HG03175 (cell line): ENCODE results near the gene PPP1CA.
"Not testable (repeated sequence)": the region's sequence is repeated elsewhere in the genome, so short reads cannot be mapped to it uniquely, and the experiment has no call there.

ENCODE experiments used
- ATAC-seq: cut with Tn5 transposase; IDR thresholded peaks from one replicate; pipeline ENCODE4 v1.9.1; 2021; ENCODE audit warnings: mild to moderate bottlenecking, moderate library complexity; ENCODE audit not compliant: unreplicated experiment

Gene PPP1CA

GRCh38 chr11:67435031-67435726, 33.5 kb upstream of the PPP1CA start:
- ATAC-seq = no peak

DNA sequence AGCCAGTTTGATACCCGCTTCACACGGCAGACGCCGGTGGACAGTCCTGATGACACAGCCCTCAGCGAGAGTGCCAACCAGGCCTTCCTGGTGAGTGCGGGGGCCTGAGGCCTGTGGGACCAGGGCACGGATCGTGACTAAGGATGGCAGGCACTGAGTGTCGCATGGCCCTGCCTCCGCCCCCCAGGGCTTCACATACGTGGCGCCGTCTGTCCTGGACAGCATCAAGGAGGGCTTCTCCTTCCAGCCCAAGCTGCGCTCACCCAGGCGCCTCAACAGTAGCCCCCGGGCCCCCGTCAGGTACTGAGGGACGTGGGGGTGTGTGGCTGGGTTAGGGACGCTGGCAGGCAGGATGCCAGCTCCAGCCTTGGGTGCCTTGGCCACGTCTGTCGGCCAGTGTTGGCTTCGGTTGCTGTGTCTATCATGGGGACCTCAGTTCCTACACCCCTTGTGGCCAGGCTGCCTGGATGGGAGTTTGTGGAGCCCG, 32.8 kb upstream of the PPP1CA start:
- no peak for ATAC-seq

DNA sequence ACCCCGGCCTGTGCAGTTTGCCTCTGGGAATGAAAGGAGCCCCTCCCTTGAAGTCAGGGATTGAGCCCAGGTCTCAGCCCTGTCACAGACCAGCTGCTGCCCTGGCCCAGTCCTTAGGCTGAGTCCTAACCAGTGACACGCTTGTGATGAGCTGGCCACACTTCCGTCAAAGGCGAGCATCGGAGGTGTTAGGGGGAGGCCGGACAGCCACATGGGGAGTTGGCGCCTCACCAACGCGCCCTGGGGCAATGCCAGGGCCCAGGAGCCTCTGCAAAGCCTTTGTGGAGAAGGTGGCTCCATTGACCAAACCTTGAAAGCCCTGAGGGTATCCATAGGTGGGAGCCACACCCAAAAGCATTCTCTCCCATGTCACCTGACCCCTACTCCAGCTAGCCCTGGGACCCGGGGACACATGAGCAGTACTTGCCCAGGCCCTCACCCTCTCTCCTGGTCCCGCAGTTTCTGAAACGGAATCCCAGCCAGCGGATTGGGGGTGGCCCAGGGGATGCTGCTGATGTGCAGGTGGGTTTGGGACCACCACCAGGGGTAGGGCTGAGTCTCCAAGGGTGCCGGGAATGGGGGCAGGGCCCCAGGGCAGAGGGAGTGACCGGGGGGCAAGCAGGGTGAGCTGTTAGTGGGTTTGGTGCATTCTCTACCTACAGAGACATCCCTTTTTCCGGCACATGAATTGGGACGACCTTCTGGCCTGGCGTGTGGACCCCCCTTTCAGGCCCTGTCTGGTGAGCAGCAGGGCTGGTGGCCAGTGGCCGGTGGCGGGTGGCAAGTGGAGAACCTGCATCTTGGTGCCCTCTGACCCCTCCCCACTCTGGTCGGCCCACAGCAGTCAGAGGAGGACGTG, 32.1 kb upstream of the PPP1CA start:
- ATAC-seq = no peak

DNA sequence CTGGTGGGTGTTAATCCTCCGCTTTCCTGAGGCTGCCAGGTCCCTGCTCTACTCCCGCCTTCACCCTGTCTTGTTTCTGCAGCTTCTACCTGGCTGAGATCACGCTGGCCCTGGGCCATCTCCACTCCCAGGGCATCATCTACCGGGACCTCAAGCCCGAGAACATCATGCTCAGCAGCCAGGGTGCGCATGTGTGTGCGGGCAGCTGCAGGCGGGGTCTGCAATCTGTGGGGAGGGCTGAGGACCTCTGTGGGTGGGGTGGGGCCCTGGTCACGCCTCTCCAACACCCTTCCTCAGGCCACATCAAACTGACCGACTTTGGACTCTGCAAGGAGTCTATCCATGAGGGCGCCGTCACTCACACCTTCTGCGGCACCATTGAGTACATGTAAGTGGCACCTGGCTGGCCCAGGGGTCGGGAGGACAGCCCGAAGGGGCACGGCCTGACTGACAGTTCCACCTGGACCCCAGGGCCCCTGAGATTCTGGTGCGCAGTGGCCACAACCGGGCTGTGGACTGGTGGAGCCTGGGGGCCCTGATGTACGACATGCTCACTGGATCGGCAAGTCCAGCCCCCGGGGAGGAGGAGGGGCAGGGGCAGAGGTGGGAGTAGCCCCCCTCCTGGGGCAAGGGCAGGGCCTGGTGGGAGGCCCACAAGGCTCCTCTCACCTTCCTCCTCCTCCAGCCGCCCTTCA, 31.1 kb upstream of the PPP1CA start:
- no peak for ATAC-seq

GRCh38 chr11:67431346-67432249, 29.9 kb upstream of the PPP1CA start:
- no peak for ATAC-seq

DNA sequence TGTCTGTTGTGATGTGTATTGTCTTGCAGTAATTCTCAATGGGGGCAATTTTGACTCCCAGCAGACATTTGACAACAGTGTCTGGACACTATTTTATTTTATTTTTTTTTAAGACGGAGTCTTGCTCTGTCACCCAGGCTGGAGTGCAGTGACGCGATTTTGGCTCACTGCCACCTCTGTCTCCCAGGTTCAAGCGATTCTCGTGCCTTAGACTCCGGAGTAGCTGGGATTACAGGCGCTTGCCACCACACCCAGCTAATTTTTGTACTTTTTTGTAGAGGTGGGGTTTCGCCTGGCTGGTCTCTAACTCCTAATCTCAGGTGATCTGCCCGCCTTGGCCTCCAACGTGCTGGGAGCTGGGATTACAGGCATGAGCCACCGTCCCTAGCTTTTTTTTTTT, 28.1 kb upstream of the PPP1CA start:
- no peak for ATAC-seq

DNA sequence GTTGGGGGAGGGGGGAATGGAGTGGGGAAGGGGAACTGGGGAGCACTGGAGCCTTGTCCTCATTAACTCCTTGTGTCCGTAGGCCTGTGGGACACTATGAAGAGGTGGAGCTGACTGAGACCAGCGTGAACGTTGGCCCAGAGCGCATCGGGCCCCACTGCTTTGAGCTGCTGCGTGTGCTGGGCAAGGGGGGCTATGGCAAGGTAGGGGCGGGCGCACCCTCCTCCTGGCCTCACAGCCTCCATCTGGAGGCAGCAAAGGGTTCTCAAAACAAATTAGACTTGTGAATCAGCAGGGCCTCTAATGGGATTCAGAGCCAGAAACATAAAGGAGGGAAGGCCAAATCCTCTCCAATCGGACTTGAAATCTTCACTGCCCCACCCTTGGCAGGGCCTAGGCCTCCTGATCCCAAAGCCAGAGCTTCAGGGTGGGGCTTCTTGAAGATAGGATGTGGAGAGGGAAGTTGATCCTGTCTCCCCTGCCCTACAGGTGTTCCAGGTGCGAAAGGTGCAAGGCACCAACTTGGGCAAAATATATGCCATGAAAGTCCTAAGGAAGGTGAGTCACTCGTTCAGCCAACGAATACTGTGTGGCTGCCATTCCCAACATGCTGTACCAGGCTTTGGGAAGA, 27.5 kb upstream of the PPP1CA start:
- ATAC-seq = no peak

DNA sequence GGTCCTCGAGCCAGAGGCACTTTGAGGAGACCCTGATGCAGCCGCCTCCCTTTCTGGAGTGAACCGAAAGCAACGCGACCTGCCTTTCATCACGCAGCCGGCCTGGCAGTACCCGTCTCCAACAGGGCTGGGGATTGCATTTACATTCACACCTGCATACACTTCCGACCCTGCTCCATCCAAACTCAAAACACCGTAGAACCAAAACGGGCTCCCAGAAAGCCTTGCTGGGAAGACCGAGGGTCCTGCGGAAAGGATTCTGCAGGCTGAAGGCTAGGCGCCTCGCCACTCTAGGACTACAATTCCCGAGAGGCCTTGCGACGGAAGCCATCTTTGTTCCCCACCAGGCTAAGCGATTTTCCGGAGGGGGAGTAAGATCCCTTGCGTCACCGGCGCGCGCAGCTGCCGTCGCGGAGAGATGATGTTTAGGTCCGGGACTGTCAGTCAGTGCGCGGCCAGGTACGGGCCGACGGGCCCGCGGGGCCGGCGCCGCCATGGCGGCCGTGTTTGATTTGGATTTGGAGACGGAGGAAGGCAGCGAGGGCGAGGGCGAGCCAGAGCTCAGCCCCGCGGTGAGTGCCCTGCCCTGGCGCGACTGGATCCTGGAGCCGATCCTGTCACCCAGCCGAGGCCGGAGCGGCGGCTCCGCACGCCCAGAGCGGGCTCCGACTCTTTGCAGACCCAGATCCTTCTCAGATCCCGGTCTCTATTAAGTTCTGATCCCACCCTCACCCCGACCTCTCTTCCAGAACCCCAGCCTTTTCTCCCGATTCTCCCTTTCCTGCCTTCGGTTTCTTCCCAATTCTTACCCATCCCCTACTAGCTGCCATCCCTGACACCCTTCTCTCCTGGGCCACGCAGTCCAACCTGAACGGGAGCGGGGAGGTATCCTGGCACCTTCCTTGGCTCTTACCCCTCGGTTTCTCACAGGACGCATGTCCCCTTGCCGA, 26.7 kb upstream of the PPP1CA start, which contains the start of gene RPS6KB2:
Gene RPS6KB2, plus strand, starts transcription at position 443 of the 950 bp plus-strand sequence. Its CDS starts 52 bp downstream, at position 495.
- ATAC-seq = peak; percentile 85

DNA sequence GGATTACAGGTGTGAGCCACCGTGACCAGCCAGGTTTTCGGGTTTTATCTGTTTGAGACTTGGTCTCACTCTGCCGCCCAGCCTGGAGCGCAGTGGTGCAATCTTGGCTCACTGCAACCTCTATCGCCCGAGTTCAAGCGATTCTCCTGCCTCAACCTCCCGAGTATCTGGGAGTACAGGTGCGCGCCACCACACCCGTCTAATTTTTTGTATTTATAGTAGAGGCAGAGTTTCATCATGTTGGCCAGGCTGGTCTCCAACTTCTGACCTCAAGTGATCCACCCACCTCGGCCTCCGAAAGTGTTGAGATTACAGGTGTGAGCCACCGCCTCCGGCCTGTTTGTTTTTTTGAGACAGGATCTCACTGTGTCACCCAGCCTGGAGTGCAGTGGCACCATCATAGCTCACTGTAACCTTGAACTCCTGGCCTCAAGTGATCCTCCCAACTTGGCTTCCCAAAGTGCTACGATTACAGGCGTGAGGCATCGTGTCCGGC, 25.8 kb upstream of the PPP1CA start:
- ATAC-seq = not testable (repeated sequence)

DNA sequence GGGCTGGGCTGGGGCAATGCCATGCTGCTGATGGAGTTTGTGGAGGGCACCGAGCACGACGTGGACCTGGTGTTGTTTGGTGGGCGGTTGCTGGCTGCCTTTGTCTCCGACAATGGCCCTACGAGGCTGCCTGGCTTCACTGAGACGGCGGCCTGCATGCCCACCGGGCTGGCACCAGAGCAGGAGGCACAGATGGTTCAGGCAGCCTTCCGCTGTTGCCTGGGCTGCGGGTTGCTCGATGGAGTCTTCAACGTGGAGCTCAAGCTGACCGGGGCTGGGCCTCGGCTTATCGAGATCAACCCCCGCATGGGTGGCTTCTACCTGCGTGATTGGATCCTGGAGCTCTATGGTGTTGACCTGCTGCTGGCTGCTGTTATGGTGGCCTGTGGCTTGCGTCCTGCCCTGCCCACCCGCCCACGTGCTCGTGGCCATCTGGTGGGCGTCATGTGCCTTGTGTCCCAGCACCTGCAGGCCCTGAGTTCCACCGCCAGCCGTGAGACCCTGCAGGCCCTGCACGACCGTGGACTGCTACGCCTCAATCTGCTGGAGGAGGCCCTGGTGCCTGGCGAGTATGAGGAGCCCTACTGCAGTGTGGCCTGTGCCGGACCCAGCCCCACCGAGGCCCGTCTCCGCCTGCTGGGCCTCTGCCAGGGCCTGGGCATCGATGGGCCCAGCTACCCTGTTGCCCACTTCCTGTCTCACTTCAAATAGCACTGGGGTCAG, 22.4 kb upstream of the PPP1CA start:
- ATAC-seq = no peak

GRCh38 chr11:67423466-67423865, 21.8 kb upstream of the PPP1CA start:
- ATAC-seq = no peak

- no peak for ATAC-seq
Observed at GRCh38 chr11:67422891-67423290, 21.2 kb upstream of the PPP1CA start.

- no peak for ATAC-seq
Observed at GRCh38 chr11:67421430-67422031, 19.9 kb upstream of the PPP1CA start.

DNA sequence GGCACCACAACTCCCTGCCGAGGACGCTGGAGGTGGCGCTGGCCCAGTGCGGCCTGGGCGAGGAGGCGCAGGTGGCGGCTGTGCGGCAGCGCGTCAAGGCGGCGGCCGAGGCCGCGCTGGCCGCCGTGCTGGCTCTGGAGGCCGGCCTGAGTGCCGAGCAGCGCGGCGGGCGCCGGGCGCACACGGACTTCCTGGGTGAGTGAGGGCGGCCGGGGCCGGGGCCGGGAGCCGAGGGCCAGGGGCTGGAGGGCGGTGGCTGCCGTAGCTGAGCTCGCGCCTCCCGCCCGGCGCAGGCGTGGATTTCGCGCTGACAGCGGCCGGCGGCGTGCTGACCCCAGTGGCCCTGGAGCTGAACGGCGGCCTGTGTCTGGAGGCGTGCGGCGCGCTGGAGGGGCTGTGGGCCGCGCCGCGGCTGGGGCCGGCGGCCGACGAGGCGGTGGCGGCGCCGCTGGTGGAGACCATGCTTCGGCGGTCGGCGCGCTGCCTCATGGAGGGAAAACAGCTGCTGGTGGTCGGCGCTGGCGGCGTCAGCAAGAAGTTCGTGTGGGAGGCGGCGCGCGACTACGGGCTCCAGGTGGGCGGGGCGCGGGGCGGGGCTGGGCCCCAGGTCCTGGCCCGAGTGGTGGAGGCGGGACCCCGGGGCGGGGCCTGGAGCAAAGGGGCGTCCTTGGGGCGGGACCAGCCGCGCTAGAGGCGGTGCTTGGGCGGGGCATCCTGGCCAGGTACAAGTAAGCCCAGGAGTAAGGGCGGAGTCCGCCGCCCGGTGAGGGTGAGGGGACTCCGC, 19.2 kb upstream of the PPP1CA start:
- ATAC-seq = peak; percentile 86

GRCh38 chr11:67420147-67420645, 18.5 kb upstream of the PPP1CA start:
- no peak for ATAC-seq

DNA sequence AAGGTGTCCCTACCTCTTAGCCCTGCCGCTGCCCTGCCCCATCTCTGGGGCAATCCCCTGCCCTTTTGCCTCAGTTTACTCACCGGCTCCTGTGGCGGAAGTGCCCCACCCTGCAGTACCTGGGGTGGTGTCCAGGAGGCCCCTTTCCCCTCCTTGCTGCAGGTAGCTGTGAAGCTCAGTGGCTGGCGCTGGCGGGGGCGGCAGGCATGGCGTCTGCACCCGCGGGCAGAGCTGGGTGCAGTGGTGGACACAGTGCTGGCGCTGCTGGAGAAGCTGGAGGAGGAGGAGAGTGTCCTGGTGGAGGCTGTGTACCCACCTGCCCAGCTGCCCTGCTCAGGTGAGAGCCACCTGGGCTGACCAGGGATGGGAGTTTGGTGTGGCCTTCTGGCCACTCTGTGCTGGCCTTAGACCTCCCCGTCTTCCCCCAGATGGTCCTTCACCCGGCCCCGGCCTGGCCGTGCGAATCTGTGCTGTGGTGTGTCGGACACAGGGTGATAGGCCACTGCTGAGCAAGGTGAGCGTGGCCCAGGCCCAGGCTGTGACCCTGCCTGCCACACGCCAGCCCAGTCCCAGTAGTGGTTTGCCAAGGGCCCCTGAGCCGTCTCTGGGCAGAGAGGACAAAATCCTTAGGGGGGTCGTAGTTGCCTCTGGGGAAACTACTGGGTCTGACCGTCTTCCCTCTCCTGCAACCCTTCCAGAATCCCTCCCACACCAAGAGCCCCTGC, 17.8 kb upstream of the PPP1CA start:
- ATAC-seq = no peak
